Activated CD8-positive, alpha-beta memory T cell treated with anti-CD3 and anti-CD28 coated beads for 48 hours (primary cell): ENCODE data around the gene SLC25A21.

ENCODE experiments used
- DNase-seq, 3 experiments: peaks; one replicate each; pipeline ENCODE4 v3.0.0-alpha.2; 2020; ENCODE audit warnings: low read depth in 2 of 3, low spot score in 2 of 3

The SLC25A21 gene

DNA sequence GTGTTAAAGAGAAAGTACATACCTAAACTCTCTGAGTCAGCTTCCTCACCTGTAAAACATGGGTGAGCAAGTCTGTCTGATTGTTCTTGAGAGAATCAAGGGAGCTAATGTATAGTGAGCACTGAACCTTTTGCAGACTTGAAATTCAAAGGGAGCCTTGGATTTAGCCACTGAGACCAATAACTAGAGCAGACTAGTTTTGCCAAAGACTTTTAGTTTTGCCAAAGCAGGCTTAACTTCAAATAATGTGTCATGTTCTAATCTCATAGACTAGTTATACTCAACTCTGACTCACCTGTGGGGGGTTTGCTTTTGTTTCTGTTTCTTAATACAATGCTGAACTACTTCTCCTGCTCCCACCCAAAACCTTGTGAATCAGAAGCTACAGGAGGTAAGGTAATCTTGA is 123.7 kb downstream of the SLC25A21 start:
- no peak for DNase-seq

- DNase-seq: no peak
Measured at GRCh38 chr14:37047996-37048395, 124.4 kb downstream of the SLC25A21 start.

DNA sequence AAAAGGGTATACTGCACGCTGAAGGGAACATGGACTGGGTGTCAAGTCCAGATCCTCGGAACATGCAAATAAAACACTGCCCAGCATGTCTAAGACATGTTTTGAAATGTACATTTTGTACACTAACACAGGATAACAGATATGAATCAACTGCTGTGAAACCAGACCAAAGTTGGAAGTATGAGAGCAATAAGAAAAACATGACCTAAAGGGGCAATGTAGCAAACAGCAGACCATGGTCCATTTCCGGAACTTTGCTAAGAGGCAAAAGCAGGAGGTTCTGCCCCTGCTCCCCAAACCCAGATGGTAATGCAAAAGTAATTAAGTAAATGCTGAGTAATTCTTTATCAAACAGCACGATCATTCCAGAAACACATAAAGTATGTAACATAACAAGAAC is 125.2 kb downstream of the SLC25A21 start:
- no peak for DNase-seq

DNA sequence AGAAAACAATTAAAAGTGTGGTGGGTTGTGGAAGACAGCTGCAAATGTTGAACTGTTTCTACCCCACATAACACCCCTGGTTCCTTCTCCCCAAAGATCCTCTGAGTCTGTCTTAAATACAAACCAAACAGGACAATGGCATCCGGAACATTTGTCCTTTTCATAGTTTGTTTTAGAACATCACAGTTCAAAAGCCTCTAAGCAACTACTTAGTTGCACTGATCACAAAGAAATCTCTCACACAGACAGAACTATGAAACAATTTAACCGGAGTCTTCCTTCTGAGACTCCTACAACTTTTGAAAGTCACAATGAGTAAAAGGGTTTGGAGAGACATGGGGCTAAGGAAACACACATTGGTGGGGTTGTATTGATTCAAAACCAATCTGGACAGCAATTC is 125.6 kb downstream of the SLC25A21 start:
- DNase-seq: no peak

- DNase-seq: no peak
Measured at GRCh38 chr14:37045340-37046061, 126.9 kb downstream of the SLC25A21 start.

DNA sequence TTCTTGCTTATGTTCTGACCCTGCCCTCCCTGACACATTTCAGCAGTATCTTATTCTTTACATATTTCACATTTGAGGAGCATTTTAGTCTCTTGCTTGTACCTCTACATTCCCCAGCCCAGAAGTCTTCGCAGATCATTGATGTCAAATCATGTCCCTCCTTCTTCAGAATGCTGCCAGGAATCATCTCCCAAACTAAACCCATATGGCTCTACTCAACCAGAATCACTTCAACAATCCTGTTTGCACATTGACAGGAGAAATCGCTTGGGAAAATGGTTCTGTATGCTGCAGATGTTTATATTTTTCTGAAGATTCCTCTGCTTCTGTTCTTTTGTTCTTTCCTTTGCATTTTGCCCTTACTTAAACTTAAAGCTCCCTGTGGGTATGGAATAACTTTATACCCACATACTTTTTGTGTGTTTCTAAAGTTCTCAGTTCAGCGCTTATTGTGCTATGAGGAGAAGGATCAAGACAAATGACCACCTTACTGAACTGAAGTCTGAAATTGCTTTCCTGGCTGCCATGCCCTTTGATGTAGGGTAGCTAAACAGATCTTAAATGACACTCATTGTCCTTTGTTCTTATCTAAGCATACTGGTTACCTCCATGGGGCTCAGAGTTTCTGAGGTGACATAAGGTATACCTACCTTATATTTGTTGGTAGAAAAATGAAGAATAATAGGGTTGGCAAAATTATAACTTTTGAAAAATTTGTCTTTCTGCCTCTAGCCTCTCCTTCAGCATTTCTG is 134.6 kb downstream of the SLC25A21 start:
- DNase-seq: no peak

DNA sequence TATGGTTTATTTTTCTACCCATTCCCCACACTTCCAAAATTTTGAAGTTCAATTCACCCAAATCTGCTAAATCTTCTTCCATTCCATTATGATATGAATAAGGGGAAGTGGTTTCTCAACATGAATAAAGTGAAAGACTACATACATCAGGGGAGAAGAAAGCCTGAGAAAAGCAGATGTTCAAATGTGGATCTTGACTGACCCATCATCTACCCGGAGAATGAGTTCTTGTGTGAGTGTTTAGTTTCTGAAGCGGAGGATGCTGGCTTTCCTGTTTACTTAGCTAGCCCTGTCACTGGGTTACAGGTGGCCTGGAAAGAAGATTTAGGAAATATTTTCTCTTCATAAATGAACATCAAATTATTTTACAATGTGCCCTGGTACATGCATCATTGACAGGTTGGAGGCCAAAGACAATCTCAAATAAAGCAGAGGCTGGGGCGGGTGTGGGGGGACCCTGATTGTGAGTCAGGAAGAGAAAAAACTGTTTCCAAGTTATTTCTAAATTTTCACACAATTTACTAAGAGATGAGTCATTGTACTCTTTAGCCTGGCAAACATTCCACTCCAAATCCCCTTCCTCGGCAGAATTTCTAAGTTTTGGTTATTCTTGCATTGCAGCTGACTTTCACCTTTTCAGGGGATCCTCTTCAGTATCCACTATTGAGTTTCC is 135.6 kb downstream of the SLC25A21 start:
- DNase-seq: no peak

- DNase-seq: no peak
Measured at GRCh38 chr14:37035401-37035800, 137.0 kb downstream of the SLC25A21 start.

- DNase-seq: no peak
Measured at GRCh38 chr14:37034410-37035285, 137.8 kb downstream of the SLC25A21 start.

DNA sequence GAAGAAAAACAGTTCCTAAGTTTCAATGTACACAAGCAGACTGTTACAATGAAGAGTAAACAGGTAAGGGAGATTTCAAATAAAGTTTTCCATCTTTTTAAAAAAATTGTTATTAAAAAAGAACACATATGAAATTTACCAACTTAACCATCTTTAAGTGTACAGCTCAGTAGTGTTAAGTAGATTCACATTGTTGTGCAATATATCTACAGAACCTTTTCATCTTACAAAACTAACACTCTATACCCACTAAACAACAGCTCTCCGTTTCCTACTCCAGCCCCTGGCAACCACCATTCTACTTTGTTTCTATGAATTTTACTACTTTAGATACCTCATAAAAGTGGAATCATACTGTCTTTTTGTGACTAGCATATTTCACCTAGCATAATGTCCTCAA is 139.5 kb downstream of the SLC25A21 start:
- no peak for DNase-seq

GRCh38 chr14:37027188-37027824 is 145.1 kb downstream of the SLC25A21 start:
- DNase-seq: no peak

DNA sequence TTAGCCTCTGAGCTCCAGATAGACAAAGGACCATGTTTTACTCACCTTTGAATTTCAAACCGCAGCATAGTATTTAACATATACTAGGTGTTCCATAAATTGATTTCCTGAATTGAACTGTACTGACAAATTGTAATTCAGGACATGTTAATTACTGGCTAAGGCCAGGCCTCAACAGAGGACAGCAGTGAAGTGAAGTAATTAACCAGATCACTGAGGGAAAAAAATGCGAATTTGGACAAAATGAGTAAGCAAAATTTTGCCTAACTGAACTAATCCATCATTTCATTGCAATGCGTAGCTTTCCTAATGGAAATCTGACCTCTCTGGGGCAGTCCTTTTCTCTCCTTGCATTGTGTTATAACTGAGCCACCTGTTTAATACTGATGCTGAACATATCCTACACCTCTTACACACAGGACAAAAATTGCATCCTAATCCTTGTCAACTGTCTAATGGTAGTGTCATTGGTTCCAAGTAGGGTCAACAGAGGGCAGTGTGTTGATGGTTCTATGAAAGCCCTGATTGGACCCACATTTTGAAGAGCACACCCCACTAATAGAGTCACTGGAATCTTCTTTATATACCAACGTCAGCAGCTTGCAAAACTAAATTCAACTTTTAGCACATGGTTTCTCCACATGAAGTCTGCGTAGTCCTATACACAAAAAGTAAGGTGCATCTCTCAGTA is 148.4 kb downstream of the SLC25A21 start:
- no peak for DNase-seq

GRCh38 chr14:37021390-37021789 is 151.0 kb downstream of the SLC25A21 start:
- DNase-seq: no peak

DNA sequence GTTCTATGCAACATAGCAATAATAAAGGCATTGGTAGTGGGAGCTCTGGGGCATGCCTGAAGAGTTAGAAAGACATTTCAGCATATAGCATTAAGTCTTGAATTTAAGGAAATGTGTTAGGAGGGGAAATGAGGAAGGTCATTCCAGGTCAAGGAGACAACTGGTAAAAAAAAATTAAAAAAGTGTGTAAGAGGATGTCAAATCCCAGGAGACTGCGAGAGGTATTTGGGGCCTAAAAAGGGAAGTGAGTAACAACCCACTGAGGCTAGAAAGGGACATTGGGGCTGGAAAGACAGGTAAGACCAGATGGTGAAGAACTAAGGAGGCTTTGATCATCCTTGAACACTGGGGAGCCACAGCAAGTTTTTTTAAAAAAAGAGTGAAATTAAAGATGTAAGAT is 152.9 kb downstream of the SLC25A21 start:
- no peak for DNase-seq

- DNase-seq: no peak
Measured at GRCh38 chr14:37018571-37019240, 153.7 kb downstream of the SLC25A21 start.

- DNase-seq: no peak
Measured at GRCh38 chr14:37013078-37013477, 159.3 kb downstream of the SLC25A21 start.

DNA sequence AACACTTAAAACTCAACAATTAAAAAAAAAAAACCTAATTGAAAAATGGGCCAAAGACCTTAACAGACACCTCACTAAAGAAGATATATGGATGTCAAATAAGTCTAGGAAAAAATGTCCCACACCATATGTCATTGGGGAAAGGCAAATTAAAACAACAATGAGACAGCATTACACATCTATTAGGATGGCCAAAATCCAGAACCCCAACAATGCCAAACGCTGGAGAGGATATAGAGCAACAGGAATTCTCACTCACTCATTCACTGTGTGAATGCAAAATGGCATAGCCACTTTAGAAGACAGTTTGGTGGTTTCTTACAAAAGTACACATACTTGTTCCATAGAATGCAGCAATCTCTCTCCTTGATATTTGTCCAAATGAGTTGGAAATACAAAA is 173.7 kb downstream of the SLC25A21 start:
- no peak for DNase-seq

DNA sequence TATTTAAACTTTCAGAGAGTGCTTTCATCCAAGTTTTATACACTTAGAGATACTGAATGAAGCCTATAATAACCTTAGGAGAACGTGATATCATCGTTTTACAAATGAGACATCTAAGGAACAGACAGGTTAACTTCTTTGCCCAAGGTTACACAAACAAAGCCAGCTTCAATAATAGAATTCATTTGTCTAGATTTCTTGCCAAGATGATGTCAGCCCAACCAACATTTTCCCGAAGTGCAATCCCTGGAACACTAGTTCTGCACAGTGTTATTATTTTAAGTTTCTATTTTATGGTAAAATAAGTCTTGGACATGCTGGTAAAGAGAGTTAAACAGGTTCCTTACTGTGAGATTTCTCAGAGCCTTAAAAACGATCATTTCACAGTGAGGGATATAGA is 174.6 kb downstream of the SLC25A21 start:
- no peak for DNase-seq

DNA sequence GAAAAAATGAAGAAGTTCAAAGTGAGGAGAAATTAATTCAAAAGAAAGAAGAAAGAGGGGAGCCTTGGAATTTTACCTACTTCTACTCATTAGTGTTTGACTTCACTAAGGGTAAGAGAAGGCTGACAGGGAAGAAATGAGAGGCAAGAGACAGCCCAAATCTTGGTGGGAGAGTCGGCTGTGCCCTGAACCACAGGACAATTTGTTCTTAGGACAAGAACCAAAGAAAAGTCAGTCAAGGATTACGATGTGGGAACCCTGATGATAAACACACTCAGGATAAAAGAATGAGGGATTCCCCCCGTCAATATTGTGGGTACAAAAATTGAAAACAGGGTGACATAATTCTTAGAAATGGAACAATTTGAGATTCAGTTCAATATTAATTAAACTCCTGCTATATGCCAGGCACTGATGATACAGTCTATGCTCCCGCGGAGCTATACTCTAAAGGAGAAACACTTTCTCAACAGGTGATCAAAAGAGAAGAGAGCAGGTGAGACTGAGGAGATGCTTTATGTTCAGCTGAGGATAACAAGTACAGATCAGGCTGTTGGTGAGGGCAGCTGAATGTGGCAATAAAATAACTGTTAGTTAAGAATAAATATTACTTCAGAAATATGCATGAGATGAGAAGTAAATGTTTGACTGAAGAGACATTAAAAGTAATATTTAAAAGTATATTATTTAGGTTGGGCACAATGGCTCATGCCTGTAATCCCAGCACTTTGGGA is 175.4 kb downstream of the SLC25A21 start:
- DNase-seq: no peak
